Activated CD8-positive, alpha-beta memory T cell treated with anti-CD3 and anti-CD28 coated beads, Interleukin-2, amount 50 U/mL, for 48 hours (primary cell): ENCODE data around the gene TMEM117.

Source experiments
- DNase-seq: peaks from one replicate; pipeline ENCODE4 v3.0.0-alpha.2; 2020

Gene TMEM117

GRCh38 chr12:43887397-43887796 lies 51.5 kb downstream of the TMEM117 start:
- DNase-seq = no peak

- DNase-seq = no peak
Measured at GRCh38 chr12:43891856-43892574, 56.1 kb downstream of the TMEM117 start.

DNA sequence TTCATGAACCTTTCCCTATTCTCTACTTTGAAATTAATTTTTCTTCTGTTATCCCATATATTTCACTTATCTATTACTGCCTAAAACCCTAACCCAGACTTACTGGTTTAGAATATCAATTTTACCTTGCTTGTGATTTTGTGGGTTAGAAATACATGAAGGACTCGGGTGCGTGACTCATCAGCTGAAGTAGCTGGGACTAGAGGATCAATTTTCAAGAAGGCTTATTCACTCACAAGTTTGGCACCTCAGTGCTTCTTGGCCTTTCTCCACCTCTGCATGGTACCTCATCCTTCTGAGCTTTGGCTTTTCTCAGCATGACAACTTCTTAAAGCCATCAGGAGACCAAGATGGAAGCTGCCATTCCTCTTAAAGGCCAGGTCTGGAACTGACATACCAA lies 57.8 kb downstream of the TMEM117 start:
- DNase-seq = no peak

- DNase-seq = no peak
Measured at GRCh38 chr12:43895580-43896206, 59.8 kb downstream of the TMEM117 start.

DNA sequence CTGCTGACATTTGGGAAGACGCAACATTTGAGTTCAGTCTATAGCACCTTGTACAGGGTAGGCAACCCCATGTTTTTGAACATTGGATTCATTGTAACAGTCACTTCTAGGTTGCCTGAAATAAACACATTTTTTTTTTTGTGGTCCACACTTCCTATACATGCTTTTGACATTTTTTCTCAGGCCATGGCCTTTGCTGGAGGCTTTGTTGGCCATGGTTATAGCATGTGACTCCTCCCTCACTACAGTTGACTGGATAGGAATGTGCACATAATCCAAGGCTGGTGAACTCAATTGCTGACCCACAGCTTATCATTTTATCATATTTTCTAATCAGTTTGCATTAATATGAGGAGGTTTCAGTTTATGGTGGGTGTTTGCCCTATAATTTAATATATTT lies 60.6 kb downstream of the TMEM117 start:
- no peak for DNase-seq

GRCh38 chr12:43898474-43898873 lies 62.6 kb downstream of the TMEM117 start:
- DNase-seq = no peak

DNA sequence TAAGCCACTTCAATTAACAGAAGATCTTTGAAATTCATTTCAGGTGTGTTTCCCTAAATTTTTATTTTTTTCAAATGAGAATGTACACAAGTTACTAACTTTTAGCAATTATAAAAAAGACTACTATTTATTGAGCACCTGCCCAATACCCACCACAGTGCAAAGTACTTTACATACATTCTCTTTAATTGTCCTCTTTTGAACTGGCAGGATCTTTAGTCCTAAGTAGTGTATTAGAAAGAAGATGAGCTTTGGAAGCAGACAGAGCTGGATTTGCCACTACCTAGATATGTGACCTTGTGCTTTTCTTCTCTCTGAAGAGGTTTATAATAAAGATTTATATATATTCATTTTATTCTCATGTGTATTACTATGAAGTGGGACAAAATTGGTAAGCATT lies 63.7 kb downstream of the TMEM117 start:
- DNase-seq = no peak

GRCh38 chr12:43903686-43904085 lies 67.8 kb downstream of the TMEM117 start:
- DNase-seq = no peak

- no peak for DNase-seq
Measured at GRCh38 chr12:43912859-43913258, 77.0 kb downstream of the TMEM117 start.

GRCh38 chr12:43914391-43914790 lies 78.5 kb downstream of the TMEM117 start:
- DNase-seq = no peak

DNA sequence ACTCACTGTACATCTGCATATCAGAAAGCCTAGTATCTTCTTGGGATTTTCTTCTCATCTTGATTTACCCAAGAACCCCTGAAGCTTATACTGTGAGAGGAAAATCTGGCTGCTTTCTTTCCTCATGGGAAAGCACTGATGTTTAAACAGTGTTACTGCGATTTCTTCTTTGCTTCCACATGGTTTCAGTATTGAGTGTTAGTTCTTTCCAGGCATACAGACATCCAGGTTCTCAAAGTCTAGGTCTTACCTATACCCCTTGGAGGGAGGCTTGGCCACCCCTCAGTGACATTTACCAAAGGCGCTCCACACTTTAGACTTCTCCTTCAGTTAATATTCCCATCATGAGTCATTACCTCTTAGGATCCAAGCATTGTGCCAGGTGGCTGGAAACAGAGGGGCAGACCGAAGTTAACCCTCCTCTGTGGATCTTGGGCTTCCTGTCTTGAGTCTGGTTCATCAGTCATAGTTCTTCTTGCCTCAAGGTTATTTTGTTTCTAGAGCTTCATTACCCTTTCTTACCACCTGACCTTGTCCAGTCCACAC lies 79.1 kb downstream of the TMEM117 start:
- no peak for DNase-seq

DNA sequence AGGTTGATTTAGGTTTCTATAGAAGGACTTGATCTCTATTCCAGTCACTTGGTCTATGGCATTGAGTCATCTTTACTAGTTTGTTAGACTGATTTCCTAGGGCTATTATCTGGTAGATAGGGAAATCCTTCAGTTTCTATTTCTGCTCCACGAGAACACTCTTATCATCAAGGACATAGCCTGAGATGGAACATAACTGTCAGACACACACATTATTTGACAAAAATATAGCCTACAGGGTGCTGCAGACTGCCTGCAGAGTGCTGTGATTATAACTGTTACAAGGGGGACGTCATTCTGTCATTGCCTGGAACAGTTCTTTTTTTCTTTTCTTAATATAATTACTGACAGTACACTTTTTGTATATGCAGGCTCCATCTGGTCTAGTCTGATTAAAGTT lies 82.0 kb downstream of the TMEM117 start:
- DNase-seq = no peak

GRCh38 chr12:43921666-43922337 lies 85.9 kb downstream of the TMEM117 start:
- no peak for DNase-seq

- no peak for DNase-seq
Measured at GRCh38 chr12:43930032-43930431, 94.2 kb downstream of the TMEM117 start.

DNA sequence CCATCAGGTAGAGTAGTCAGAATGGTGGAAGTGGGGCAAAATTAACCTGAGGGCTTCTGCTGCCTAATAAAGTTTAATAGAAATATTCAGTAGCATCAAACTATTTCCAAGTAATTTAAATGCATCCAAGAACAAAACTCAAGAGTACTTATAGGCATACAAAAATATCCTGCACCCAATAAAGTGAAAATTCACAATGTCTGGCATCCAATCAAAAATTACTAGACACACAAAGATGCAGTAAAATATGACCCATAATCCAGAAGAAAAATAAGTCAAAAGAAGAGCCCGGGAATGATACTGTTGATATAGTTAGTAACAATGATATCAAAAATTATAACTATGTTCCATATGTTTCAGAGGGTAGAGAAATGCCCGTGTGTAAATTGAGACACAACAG lies 95.3 kb downstream of the TMEM117 start:
- no peak for DNase-seq

DNA sequence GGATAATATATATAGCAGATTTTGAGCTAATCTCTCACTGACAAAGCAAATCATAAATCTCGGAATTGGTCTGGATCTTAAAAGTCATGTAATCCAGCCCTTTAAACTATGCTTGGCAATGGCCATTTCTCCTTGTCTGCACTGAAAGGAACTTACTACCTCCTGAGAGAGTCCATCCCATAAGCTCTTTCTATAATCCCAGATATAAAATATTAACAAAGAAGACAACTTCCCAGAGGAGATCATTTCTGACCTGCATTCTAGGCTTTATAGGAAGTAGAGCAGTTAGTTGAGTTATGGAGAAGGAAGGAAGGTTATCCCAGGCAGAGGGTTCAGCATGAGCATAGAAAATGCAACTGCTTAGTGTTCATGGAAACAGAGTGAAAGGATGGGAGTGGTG lies 99.7 kb downstream of the TMEM117 start:
- no peak for DNase-seq

DNA sequence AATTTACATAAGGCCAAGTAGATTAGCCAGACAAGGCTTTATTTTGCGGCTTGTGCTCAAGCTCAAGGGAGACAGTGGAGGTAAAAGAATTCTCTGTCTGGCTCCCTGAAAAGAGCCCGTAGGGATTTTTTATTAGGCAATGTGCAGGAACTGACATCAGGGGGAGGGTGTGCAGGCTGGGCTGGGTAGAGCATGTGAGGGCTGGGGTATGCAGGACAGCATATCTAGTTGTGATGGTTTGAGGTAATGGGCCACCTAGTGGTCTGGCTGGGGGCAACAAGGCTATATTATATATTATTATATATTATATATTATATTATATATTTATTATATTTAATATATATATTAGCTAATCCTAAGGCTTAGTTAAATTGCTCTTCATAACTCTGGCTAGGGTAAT lies 102.1 kb downstream of the TMEM117 start:
- DNase-seq = no peak

DNA sequence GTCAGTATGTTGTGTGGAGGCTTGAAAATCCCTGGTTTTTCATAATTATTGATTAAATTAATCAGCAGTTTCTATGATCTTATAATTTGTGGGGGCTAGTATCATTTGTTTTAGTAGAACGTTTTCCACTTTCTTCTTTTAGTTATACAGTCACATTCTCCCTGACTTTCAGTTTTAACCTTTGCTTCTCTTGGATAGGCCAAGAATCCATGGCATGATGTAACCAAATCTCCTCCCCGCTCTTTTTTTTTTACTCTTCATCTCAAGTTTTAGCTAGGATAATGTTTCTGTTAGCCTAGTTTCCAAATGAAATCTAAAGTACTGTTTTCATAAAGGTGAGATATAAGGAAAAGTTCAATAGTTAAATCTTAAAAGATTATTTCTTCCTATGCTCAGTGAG lies 106.5 kb downstream of the TMEM117 start:
- DNase-seq = no peak

DNA sequence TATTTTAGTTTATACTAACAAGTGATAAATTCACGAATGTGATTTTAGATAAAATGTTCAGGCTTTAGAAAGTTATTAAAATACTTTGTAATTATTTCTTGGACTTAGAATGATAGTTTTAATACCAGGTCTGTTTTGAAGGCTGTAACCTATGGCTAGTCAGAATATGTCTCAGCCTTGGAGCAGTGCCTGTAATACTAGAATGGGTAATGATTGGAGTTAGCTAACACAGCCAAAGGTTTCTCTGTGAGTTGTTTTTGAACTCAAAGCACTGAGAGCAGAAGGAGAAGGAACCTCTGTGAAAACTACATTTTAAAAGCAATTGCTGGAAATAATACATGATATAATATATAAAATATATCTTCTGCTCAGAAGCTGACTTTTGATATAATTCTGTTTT lies 110.1 kb downstream of the TMEM117 start:
- DNase-seq = no peak

- no peak for DNase-seq
Measured at GRCh38 chr12:43951286-43951685, 115.4 kb downstream of the TMEM117 start.

- no peak for DNase-seq
Measured at GRCh38 chr12:43957732-43958372, 122.0 kb downstream of the TMEM117 start.

- no peak for DNase-seq
Measured at GRCh38 chr12:43964033-43964432, 128.2 kb downstream of the TMEM117 start.

- no peak for DNase-seq
Measured at GRCh38 chr12:43964961-43965360, 129.1 kb downstream of the TMEM117 start.

- no peak for DNase-seq
Measured at GRCh38 chr12:43965899-43966298, 130.0 kb downstream of the TMEM117 start.
